Peyer's patch (tissue), 4 donors: ENCODE data around the gene EFTUD2.

Experiments
- POLR2A ChIP-seq, 2 donors: fragments of 450-650 bp; IDR thresholded peaks; one replicate each; pipeline ENCODE4 v1.5.1; 2017; ENCODE audit warnings: antibody characterized with exemption in 2 of 2, mild to moderate bottlenecking in 2 of 2, moderate library complexity in 2 of 2
- TF ChIP-seq, protein P1 (sequence below), 6 experiments: fragments of 450-650 bp in 4 of 6; fragments of 200-600 bp in 2 of 6; sonication (generic) in 1 of 6; IDR thresholded peaks; one replicate each; pipeline ENCODE4 v1.5.1; 2017 to 2019; ENCODE audit warnings: antibody characterized with exemption in 6 of 6, mild to moderate bottlenecking in 3 of 6, moderate library complexity in 1 of 6

DNA sequence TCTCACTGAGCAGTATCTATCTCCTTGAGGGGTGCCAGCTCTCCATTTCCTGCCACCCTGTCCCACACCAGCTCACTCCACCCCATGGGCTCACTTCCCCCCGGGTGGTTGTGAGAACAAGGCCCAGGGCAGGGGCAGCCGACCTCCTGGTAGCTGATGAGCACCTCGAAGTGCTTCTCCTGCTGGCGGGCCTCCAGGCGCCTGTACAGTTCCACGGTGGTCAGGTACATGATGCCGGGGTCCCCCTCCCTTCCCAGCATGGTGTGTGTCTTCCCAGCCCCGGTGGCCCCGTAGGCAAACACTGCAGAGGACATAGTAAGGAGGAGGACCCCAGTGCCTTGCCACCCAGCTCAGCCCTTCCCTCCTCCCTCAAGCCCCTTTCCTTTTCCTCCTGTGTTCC is 35.9 kb upstream of the EFTUD2 start:
- TF ChIP-seq, protein P1, sequence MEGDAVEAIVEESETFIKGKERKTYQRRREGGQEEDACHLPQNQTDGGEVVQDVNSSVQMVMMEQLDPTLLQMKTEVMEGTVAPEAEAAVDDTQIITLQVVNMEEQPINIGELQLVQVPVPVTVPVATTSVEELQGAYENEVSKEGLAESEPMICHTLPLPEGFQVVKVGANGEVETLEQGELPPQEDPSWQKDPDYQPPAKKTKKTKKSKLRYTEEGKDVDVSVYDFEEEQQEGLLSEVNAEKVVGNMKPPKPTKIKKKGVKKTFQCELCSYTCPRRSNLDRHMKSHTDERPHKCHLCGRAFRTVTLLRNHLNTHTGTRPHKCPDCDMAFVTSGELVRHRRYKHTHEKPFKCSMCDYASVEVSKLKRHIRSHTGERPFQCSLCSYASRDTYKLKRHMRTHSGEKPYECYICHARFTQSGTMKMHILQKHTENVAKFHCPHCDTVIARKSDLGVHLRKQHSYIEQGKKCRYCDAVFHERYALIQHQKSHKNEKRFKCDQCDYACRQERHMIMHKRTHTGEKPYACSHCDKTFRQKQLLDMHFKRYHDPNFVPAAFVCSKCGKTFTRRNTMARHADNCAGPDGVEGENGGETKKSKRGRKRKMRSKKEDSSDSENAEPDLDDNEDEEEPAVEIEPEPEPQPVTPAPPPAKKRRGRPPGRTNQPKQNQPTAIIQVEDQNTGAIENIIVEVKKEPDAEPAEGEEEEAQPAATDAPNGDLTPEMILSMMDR (IDR thresholded peaks at IDR 0.05) = no peak
- TF ChIP-seq POLR2A (IDR thresholded peaks at IDR 0.05) = no peak
